Measurements from ENCODE around the gene SLCO2A1.
"Not testable (repeated sequence)": the region's sequence is repeated elsewhere in the genome, so short reads cannot be mapped to it uniquely, and the experiment has no call there.

SLCO2A1 gene

DNA sequence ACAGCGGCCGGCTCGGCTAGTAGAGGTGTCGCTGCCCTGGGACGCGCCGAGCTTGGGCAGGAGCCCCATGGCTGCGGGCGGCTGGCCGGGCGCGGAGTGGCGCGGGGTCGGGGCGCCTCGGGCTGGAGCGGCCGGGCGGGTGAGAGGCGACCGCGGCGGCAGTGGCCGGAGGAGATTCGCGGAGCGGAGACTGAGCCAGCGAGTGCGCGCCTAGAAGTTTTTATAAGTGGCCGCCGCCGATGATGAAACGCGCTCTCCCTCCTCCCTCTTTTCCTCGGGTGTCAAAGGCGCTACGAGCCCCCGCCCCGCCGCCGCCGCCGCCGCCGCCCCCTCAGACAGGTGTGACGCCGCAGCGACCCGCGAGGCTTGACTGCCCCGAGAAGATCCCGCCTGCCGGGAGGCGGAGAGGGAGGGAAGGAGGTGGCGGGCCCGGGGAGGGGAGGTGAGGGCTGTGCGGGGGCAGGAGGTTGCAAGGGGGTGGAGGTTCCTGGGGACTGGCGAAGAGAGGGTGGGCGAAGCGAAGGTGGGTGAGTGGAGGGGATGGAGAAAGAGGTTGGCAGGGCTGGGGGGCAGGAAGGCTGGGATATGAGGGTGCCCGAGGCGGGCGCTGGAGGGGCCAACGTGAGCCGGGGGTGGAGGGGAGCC is at the start of gene SLCO2A1:
Gene SLCO2A1 (minus strand): TSS at position 192 of the 645 bp plus-strand sequence. CDS start 123 bp downstream, at position 69.
- DNase-seq, result no peak

DNA sequence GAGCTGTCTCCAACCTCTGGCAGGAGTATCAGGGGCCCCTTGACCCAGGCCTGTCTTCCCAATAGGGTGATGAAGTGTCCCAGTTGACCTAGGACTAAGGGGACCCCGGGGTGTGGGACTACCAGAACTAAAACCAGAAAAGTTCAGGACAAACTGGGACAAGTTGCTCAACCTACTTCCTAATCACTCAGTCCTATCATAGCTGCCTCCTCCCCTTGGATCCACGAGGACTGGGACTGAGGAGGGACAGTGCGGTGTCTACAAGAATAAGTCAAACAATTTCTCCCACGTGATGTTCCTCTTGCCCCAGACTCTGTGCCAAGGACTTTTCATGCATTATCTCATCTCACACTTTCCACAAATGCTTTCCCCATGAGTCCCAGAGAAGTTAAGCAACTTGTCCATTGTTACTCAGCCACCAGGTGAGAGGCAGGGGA is 49.4 kb upstream of the SLCO2A1 start:
- DNase-seq, result no peak

DNA sequence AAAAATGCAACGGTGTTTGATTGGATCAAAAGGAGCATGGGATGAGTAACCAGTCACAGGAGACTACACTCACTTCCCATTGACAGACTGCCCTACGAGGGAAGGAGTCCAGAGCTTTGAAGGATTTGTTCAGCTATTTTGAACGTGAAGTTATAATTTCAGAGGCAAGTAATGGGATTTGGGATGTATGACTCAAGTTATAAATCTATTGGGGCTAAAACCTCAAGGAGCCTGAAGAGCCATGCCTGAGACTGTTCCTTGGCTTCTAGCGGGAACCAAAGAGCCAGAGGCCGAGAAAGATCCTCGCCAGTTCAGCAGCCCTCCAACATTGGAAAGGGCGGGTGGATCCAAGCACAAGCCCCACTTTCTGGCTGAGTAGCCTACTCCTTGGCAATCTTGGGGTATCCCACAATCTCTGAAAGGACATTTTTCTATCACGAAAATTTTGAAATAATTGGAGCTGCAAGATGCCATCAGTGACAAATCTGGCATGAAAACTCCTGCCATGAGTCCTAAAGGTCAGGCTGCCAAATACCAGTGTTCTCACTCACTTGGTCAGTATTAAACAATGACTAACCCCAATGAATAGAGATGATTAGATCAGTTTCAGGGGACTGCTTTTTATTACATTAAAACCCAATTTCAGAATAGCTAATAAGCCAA is 48.6 kb upstream of the SLCO2A1 start:
- no peak for DNase-seq

DNA sequence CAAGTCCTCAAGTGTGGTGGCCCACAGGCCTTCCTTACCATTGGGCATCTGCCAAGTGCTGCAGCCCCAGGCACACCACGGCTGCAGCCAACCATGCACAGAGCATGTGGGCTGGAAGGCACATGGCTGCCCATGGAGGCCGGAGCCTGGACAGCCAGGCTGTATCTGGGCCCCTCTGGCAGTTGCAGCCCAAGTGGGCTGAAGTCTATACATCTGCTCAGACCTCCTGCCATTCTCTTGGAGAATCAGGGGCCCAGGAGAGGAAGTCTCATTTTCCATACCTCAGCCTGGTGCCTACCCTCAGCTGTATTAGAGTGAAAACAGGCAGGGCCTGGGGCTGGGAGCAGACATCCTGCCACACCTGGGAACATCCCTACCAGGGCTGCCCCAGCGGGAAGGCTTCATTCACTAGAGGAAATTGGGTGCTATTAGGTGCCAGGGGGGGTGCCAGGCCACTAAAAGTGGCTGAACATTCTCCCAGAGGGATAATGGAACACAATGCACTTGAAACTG is 48.0 kb upstream of the SLCO2A1 start:
- DNase-seq, result no peak

DNA sequence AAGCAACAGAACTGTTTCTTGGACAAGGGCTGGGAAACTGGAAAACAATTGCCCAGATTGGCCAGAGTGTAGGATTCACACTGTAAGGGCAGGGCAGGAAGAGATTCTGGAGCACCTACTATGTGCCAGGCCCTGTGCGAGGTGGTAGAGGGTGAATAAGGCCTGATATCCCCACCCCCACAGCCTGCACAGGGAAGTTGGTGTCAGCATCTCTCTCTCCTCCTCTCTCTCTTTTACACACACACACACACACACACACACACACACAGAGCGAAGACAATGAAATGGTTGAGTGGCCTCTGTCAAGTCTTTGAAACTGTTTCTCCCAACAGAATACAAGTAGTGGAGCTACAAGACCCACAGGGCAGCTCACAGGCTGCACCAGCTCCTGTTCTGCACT is 47.1 kb upstream of the SLCO2A1 start:
- no peak for DNase-seq

DNA sequence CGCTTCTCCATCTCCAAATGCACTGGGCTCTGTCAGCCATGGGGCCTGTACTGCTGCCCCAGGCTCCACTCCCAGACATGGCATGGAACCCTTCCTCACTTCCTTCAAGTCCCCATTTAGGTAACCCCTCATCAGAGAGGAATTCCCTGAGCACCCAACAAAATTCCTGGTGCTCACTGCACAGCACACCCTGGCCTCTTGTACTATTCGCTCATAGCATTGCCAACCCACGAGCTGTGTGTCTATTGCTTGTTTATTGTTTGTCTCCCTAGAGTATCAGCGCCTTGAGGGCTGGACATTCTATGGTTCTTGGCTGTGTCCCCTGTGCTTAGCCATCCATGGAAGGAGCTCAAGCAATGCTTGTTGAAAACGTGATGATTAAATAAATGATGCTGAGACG is 46.1 kb upstream of the SLCO2A1 start:
- DNase-seq, result no peak

DNA sequence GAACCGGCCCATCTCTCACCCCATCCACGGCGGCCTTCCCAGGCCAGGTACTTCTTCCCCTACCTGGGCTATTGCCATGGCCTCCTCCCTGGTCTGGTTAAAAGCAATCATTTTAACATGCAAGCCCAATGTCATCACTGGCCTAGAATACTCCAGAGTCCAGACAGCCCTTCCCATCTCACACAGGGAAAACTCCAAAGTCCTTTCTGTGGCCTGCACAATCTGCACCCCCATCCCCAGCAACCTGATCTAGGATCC is 45.8 kb upstream of the SLCO2A1 start:
- DNase-seq, result no peak

DNA sequence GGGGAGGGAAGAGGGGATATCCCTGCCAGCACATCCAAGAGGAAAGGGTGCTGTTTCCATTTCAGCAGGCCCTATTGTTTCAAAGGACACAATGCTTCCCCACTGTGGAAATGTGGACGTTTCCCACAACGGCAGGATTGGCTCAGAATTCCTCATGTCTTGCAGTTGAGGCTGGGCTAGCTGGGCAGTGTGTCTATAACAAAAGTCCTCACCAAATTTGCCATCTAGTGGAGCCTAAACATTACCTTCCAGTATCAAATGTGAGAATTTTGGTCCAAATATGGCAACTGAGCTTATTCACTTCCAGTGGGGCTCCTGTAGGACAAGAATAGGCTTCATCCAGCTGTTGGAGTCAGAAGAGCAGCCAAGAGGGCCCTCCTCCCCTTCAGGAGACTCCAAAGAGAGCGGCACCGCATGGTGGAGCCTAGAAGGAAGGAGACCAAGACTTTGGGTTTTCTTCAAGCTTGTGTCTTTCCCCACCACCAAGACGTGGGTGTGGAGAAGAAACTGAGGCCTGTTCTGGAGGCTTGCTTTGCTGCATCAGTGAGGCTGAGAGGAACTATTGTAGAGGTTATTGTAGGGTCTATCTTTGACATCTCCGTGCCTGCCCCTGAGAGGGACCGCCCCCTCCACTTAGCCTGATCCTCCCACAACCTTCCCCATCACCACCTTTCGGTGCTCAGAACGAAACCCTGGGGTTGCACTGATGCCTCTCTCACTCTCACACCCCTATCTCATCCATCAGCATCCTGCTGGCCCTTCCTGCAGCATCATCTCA is 45.3 kb upstream of the SLCO2A1 start:
- no peak for DNase-seq

DNA sequence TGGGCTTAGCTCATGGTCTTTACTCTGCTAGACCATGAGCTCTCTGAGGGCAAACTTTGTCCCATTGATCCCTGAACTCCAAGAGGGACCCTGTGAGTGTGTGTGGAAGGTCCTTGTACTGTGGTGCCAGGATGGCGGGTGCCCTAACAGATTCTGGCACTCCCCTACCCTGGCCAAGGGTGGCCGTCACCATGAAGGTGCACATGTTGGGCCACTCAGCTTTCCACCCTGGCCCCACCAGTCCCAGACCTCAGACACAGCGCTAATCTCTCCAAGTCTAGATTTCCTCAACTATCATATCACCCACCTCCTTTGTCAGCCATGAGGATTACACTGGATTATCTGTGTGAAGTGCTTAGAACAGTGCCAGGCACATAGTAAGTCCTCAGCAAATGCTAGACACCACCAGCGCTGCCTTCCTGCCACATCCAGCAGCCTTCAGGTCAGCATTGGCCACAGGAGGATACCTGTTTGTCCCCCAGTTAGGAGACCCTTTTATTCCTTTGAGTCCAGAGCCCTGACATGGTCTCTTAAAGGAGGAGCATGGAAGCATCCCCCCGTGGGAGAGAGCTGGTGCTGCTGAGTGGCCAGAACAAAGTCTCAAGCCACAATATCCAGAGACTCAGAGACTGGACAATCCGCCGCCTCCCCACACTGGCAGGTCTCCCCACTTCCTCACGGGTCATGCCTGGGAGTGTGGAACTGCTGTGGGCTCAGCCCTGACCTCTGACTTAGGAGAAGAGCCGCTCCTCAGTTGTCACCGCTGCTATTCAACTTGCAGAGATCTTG is 44.5 kb upstream of the SLCO2A1 start:
- DNase-seq, result no peak

DNA sequence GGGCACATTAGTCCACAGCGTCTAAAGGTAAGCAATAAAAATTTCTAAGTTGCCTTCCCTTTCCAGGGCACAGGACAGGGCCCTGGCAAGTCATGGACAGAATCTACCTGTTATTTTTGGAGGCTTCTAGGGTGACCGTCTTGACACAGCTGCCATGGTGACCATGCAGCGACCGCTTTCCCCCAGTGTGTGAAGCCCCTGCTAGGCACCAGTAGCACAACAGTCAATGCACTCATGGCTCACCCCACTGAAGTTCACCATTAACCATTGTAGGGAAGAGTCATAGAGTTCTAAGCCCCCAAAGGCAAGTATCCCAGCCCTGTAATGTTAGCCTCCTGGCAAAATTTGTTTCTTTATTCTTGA is 43.8 kb upstream of the SLCO2A1 start:
- no peak for DNase-seq

DNA sequence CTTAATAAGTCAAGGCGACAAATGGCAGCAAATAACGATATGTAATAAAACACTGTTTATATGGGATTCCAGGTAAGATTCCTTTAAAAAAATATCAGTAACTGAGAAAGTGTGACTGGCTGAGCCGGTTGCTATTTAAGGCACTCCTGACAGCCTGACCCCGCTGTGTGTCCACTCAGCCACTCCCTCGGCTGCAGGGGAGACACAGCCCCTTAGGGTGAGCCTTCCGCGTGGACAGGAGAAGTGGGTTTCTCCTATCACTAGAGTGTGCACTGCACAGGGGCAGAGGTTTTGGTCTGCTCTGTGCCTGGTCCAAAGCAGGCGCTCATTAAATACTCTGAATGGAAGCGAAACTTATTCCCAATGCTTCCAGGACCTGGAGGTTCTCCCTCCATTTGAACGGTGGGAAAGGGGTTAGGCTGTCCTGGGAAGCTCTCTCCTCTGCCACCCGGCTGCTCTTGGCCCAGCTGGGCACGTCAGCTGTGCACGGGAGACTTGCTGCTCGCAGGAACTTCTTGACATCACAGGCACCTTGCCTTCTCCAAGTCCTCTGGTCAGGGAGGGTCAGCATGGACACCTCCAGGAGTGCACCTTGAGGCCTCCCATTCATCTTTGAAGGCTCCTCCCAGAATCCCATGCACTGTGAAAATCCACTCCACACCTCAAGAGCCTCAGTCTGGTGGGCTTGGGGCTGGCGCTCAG is 43.3 kb upstream of the SLCO2A1 start:
- DNase-seq, result no peak

DNA sequence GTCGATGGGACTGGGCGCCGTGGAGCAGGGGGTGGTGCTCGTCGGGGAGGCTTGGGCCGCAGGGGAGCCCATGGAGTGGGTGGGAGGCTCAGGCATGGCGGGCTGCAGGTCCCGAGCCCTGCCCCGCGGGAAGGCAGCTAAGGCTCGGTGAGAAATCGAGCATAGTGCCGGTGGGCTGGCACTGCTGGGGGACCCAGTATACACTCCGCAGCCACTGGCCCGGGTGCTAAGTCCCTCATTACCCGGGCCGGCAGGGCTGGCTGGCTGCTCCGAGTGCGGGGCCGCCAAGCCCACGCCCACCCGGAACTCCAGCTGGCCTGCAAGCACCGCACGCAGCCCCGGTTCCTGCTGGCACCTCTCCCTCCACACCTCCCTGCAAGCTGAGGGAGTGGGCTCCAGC is 40.6 kb upstream of the SLCO2A1 start:
- DNase-seq, result not testable (repeated sequence)

DNA sequence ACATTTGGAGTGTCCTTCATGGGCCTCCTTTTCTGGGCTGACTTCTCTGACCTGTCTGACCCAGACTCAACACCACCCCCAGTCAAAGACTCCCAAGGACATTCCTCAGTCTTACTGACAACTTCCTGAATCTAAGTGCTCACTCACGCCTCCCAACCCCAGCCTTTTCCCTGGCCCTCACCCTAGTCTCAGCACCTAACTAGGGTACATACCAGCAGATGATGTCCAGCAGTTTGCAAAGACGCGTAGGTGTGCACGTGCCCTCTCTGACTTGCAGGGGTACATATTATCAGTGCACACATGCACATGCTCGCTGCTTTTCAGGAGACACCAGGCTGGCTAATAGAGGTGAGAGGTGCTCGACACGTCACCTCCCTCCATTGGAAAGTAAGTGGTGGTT is 38.7 kb upstream of the SLCO2A1 start:
- no peak for DNase-seq

DNA sequence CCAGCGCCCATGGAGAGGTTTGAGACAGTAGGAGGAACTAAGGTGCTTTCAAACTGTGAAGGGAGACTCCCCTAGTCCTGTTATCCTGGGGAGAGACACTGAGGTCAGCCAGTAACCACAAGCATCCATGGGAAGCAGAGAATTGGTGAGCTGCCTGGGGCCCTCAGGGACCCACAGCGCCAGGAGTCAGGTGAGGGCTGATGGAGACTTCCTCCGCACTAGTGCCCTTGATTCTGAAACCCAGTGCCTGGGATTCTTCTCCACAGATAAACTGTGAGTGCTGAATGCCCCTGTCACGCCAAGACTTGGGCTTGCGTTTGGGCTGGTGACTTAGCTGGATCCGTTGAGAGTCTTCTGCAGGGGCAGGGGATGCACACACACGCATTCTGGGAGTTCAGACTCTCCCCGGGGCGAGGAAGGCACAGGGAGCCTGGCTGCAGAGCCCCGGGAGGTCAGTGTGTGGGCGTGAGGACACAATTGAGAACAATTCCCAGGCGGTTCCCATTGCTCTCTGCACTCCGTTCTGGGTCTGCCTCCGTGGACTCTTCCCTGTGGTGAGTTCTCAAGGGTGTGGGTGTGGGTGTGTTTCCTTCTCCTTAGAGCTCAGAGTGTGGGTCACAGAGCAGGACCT is 37.9 kb upstream of the SLCO2A1 start:
- no peak for DNase-seq

DNA sequence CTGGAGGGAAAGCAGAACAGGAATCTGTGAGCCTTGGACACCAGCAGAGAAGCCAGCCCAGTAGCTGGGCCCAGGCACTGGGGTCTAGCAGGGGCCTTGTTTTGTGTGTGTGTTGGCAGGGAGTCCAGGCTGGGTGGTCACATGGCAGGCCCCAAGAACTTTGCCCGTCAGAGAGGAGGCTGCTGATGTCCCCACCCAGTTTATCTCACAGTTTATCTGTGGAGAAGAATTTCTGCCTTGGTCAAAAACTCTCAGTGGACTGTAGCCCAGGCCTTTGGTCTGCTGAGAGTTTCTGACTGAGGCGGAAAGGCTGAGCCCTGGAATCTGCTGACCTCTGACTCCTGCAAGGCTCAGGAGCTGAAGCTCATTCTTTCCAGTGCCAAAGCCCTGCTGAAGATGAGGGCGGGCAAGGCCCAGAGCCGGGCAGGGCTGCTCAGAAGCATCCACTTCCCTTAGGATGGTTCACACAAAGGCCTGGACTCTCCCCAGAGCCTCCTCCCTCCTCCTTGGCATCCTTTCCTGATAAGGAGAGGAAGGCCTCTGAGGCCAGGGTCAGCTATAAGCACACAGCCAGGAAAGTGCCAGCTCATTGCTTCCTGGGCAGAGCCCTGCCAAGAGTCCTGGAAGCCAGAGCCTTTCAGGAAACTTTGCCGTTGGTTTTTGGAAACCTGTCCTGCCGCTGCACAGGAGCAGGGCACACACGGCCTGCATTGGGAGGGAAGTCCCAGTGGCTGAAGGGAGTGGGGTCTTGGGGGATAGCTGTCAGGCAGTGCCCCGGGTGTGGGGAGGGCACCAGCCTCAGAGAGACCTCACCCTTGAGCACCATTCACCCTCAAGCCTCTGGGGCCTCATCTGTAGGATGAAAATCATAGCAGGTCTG is 37.2 kb upstream of the SLCO2A1 start:
- no peak for DNase-seq

DNA sequence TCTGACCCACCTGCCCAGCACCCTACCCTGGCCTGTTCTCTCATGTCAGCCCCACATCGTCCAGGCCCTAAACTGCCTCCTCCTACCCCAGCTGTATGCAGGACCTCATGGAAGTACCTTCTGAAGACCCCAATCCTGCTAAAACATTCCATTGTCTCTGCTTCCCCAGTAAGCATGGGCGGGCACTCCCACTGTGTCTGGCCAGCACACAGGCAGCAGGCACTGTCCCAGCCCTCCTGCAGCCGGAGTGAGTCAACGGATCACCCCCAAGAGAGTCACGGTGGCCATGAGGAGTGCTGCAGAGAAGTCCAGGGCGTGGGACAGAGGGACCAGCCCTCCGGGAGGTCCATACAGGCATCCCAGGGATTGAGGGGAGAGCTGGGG is 36.4 kb upstream of the SLCO2A1 start:
- no peak for DNase-seq

DNA sequence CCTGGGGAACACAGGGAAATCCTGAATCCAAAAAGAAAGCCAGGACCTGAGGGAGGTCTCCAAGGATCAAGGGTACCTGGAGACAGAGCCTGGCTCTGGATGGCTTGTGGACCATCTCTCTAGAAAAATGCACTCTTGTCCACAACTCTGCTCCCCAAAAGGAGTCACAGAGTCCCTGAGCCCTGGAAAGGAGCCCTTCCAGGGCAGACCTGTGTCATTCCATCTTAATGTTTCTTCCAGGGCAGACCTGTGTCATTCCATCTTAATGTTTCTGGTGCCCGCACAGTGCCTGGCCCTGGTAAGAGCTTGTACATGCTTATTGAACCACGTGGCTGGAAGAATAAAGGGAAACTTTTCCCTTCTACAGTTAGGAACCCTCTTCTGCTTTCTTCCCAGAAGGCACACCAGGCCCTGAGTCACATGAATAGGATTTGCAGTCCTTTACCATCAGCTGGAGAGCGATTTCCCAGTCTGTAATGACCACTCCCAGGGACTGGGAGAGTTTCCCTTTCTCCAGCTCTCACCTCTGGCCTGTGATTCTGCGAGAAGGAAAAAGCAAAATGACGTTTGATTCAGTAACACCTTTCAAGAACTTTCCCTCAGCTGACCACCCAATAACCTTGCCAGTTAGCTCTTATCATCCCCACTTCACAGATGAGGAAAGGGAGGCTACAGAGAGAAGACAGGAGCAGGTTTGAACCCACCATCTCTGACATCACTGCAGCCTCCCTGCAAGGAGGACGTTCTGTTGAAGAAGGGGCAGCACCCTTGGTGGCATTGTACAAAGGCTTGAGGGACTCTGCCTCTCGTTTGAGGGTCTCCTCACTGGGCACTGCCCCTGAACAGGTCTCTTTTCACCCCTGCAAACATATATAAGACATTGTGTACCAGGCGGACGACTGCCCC is 35.8 kb upstream of the SLCO2A1 start:
- no peak for DNase-seq

DNA sequence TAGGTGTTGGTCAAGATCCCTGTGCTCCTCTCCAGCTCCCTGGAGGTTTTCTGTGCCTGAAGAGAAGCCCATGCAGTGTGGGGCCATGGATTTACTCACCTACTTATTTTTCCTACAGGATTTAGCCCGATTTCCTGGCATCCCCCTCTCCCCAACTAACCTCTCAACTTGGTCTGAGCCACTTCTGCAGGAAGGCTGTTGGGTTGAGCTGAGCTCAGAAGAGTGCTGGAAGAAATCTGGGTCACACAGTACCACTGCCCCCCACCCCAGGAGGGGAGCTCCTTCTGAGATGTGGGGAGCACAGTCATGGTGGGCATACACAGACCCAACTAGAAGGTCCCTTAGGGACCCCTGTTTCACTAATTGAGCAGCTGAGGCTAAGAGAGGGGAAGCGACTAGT is 34.4 kb upstream of the SLCO2A1 start:
- no peak for DNase-seq

DNA sequence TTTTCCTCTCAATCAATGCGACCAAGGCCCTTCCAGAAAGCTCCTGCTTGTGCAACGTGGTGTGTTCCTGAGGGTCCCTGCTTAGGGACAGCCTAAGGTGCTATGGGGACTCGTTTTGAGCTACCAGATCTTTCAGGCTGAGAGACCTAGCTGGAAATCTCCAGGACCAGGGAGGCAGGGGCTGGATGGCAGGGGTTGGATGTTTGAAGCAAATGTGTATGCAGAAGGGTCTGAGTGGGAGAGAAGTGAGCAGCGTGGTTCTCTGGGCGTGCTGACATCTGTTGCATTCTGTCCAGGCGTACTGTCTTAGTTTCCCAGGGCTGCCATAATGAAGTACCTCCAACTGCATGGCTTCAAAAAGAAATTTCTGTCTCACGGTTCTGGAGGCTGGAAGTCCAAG is 31.7 kb upstream of the SLCO2A1 start:
- DNase-seq, result no peak

All from bone marrow (tissue), 2 donors.